ENCODE measurements around the gene RPS24.

DNA sequence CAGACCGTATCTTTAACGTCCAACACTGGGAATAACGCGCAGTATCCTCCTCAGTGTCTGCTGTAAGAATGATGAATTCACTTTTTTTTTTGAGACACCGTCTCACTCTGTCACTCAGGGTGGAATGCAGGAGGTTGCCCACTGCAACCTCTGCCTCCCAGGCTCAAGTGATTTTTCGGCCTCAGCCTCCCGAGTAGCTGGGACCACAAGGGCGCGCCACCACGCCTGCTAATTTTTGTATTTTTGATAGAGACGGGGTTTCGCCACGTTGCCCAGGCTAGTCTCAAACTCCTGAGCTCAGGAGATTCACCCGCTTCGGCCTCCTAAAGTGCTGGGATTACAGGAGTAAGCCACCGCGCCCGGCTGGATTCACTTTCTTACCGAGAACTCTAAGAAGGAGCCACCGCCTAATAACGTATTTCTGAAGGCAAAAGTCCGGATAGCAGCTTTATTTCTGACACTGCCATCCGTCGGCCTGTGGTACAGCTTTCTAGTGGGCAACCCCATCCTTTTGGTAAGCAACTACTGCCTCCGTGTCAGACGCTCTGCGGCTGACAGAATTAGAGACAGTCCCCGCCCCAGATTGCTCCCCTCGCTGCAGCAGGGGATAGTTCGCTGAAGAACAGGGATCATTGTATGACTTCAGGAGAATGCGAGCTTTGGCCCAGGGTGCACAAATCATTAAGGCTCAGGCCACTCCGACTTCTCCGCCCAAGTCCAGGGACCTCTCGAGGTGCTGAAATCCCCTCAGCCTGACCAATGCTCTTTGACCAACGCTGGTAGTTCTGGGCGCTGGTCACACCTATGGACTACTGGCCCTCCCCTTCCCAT is 5.0 kb upstream of the RPS24 start:
- no peak for TF ChIP-seq POLR2A (IDR thresholded peaks at IDR 0.05)
- TF ChIP-seq, protein P1, sequence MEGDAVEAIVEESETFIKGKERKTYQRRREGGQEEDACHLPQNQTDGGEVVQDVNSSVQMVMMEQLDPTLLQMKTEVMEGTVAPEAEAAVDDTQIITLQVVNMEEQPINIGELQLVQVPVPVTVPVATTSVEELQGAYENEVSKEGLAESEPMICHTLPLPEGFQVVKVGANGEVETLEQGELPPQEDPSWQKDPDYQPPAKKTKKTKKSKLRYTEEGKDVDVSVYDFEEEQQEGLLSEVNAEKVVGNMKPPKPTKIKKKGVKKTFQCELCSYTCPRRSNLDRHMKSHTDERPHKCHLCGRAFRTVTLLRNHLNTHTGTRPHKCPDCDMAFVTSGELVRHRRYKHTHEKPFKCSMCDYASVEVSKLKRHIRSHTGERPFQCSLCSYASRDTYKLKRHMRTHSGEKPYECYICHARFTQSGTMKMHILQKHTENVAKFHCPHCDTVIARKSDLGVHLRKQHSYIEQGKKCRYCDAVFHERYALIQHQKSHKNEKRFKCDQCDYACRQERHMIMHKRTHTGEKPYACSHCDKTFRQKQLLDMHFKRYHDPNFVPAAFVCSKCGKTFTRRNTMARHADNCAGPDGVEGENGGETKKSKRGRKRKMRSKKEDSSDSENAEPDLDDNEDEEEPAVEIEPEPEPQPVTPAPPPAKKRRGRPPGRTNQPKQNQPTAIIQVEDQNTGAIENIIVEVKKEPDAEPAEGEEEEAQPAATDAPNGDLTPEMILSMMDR (IDR thresholded peaks at IDR 0.05) = no peak

Measured in thyroid gland (tissue), 4 donors.